A549 (cell line): ENCODE results near the gene CCT8.

Source experiments
- BHLHE40 ChIP-seq: IDR thresholded peaks from 2 replicates; pipeline ENCODE4 v1.6.1; 2012; ENCODE audit warnings: low read depth, low read length, inconsistent platforms
- CTCF ChIP-seq: fragments of >200 bp; sonication (Bioruptor Twin); formaldehyde crosslinking; IDR thresholded peaks from 3 replicates; pipeline ENCODE4 v1.5.1; 2016
- EP300 ChIP-seq, 2 experiments: fragments of >200 bp; sonication (Bioruptor Twin); formaldehyde crosslinking; IDR thresholded peaks; 2 replicates in 1 of 2; 3 replicates in 1 of 2; pipeline ENCODE4 v1.6.1; 2016 to 2017
- KDM1A ChIP-seq: fragments of 200-600 bp; sonication (generic); IDR thresholded peaks from 2 replicates; pipeline ENCODE4 v1.6.1; 2016; ENCODE audit warnings: low read depth, mild to moderate bottlenecking
- REST ChIP-seq: fragments of 200-600 bp; sonication (generic); IDR thresholded peaks from 2 replicates; pipeline ENCODE4 v1.6.1; 2016; ENCODE audit warnings: antibody characterized with exemption, mild to moderate bottlenecking, moderate library complexity

- TF ChIP-seq KDM1A (no peak), CTCF (no peak), EP300 (IDR thresholded peaks at IDR 0.05) (no peak), BHLHE40 (no peak), REST (no peak)
Observed at GRCh38 chr21:29053011-29053553, 20.4 kb downstream of the CCT8 start.
